AG09309 (cell line): ENCODE measurements around the gene TRMT2A.

Experiments used
- DNase-seq: peaks from one replicate; pipeline ENCODE4 v3.0.0-alpha.2; 2010; ENCODE audit warnings: low read depth
- H3K4me3 ChIP-seq: 2 replicates; pipeline ENCODE4 v1.5.1; 2011; ENCODE audit warnings: mild to moderate bottlenecking, low read depth, low read length, moderate library complexity; ENCODE audit not compliant: control insufficient read depth
- TF ChIP-seq, protein P1 (sequence below): IDR thresholded peaks from 2 replicates; pipeline ENCODE4 v1.5.1; 2011; ENCODE audit warnings: mild to moderate bottlenecking, low read depth, low read length, inconsistent platforms; ENCODE audit not compliant: insufficient read depth, control insufficient read depth; ENCODE audit errors: missing control alignments

Gene TRMT2A

DNA sequence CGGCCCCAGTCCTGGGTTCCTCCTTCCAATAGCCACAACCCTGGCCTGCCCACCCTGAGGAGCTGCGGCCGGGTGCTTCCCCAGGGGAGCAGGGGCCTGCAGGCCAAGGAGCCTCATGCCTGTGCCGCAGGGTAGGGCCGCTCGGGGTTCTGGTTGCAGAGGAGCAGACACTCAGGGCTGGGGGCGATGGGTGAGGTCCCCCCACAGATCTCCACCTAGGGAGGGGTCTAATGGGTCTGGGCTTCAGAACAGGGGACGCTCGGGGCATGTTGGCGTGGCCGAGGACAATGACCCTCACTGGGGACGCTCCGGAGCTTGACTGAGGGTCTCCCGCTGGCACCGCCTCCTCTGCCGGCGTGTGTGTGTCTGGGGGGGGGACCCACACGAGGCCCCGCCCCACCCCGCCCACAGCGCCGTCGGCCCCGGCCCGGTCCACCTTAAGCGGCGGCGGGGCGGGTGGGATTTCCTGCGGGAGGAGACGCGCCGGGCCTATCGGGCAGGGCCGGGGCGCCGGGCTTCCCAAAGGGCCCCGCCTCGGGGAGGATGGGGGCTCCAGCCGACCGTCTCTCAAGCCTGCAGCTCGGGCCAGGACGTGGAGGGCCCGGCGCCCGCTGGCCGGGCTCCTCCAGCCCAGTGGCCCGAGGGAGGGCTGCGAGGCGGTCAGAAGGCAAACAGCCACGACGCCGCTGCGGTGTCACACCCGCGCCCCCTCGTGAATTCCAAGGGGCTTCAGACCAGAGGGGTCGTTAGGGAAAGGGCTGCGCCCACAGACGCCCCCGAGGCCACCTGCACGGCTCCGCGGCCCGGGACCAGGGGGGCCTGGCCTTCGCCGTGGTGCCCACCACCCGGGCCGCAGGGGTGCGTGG lies 13.9 kb upstream of the TRMT2A start:
- peak overlapping the region; percentile 70 for H3K4me3 ChIP-seq
- DNase-seq, result peak; percentile 13
- TF ChIP-seq, protein P1, sequence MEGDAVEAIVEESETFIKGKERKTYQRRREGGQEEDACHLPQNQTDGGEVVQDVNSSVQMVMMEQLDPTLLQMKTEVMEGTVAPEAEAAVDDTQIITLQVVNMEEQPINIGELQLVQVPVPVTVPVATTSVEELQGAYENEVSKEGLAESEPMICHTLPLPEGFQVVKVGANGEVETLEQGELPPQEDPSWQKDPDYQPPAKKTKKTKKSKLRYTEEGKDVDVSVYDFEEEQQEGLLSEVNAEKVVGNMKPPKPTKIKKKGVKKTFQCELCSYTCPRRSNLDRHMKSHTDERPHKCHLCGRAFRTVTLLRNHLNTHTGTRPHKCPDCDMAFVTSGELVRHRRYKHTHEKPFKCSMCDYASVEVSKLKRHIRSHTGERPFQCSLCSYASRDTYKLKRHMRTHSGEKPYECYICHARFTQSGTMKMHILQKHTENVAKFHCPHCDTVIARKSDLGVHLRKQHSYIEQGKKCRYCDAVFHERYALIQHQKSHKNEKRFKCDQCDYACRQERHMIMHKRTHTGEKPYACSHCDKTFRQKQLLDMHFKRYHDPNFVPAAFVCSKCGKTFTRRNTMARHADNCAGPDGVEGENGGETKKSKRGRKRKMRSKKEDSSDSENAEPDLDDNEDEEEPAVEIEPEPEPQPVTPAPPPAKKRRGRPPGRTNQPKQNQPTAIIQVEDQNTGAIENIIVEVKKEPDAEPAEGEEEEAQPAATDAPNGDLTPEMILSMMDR, result no peak

DNA sequence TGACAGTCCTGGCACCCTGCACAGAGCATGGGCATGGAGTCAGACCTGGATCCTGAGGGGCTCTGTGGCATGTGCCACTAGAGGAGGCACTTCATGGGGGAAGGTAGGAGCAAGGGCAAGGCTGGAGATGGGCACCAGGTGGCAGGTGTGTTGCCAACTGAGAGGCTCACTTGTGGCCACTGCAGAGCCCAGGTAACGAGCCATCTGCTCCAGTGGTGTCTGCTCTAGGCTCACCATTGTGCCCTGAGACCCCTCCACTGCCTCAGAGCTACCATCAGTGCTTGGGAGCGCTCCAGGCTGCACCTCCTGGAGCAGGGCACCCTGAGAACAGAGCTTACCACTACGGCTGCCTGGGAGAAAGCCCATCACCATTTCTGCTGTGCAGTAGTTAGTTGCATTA lies 13.3 kb upstream of the TRMT2A start:
- DNase-seq, result no peak
- TF ChIP-seq, protein P1, result no peak
- no peak overlapping the region for H3K4me3 ChIP-seq

DNA sequence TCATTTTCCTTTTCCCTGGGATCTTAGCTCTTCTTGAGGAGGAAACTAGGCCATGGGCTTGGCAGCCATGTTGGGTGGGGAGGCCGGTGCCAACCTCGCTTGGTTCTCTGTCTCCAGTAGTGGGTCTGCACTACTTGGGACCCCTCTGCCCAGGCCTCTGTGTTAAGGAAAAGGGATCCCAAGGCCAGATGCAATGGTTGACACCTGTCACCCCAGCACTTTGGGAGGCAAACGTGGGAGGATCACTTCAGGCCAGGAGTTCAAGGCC lies 12.7 kb upstream of the TRMT2A start:
- H3K4me3 ChIP-seq, result no peak overlapping the region
- TF ChIP-seq, protein P1, result no peak
- no peak for DNase-seq

DNA sequence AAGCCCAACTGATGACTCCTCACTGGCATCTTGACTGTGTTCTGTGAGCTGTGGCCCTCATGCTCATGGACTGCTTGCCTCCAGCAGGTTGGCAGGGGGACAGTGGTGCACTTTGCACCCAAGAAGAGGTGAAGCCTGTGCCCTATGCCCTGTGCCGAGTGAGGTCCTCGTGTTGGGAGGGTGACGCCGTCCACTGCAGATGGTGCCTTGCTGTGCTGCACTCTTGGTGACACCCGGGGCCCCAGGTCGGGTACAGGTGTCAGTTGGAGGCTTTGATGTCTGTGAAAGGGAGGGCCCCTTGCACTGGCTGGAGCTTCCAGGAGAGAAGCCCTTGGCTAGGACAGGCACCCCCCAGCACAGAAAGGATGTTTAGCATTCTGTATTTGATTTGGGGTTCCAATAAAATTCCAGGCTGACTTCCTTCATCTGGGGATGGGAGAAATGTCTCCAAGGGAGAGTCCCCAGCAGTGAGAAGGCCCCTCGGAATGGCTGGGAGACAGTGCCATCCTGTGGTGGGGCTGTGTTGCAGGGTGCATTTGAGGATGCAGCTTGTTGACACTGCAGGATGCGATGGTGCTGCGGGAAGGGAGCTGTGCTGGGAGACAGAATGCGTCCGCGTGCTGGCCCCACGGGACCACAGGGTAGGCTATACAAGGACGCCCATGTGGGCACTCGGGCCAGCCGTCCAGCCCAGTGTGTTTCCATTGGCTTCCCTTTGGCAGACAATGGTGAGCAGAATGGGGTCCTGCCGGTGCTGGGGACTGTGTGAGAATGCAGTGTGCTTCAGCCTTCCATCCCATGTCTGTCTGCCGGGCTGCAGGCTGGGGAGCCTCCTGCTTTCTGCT lies 12.1 kb upstream of the TRMT2A start:
- no peak for DNase-seq
- TF ChIP-seq, protein P1, result peak; percentile 61
- H3K4me3 ChIP-seq, result no peak overlapping the region

DNA sequence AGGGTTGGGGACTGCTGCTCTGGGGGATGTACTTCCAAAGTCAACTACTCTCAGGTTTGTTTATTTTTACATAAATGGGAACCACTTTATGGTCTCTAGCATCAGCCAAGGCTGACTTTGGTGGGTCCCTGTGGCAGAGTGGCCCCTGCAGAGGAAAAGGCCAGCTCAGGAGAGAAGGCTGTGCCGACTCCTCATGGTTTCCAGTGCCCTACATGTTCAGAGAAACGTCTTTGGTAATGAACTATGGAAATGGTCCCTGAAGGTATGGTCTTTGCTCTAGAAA lies 11.5 kb upstream of the TRMT2A start:
- DNase-seq, result no peak
- TF ChIP-seq, protein P1, result no peak

DNA sequence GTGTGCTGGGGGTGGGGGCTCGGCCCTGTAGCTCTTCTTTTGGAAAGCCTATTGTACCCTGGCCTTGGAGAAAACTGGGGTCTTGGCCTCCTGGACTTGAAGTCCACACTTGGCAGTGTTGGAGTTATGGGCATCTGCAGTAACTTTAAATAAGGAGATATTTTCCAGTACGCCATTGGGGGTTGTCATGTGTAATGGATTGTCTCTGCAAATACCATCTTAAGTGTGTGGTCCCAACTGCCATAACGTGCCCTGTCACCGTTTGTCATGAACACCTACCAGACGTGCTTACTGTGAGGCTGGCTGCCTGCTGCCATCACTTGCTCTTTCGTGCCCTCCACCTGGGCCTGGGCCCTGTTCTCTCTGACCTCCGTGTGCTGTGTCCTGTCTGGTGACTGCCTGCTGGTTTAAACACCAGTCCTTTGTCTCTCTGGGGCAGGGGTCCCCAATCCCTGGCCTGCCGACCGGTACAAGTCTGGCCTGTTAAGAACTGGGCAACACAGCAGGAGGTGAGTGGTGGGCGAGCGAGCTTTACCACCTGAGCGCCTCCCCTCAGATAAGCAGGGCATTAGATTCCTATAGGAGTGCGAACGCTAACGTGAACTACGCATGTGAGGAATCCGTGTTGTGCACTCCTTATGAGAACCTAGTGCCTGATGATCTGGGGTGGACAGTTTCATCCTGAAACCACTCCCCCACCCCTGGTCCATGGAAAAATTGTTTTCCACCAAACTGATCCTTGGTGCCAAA lies 11.0 kb upstream of the TRMT2A start:
- H3K4me3 ChIP-seq, result no peak overlapping the region
- no peak for DNase-seq
- TF ChIP-seq, protein P1, result no peak

More for the DNA sequence above, 11.5 kb upstream of the TRMT2A start:
- H3K4me3 ChIP-seq, result no peak overlapping the region
